Measurements from ENCODE around the gene DHODH.

- TF ChIP-seq CTCF (IDR thresholded peaks at IDR 0.05) (no peak), EP300 (IDR thresholded peaks at IDR 0.05) (no peak), POLR2A (IDR thresholded peaks at IDR 0.05) (no peak)
These were observed 36.3 kb downstream of the DHODH start for GRCh38 chr16:72044825-72045359.

All from gastroesophageal sphincter (tissue), 3 donors.